OCI-LY1 (cell line): ENCODE data around the gene INTS13.

ENCODE experiments used
- CTCF ChIP-seq: fragments of 200-600 bp; sonication (generic), shearing (Covaris generic); IDR thresholded peaks from 2 replicates; pipeline ENCODE4 v1.5.1; 2017; ENCODE audit warnings: mild to moderate bottlenecking, antibody characterized with exemption, low read length, moderate library complexity, mixed read lengths
- EZH2 ChIP-seq: fragments of 200-600 bp; sonication (generic), shearing (Covaris generic); IDR thresholded peaks from 2 replicates; pipeline ENCODE4 v1.8.0; 2017; ENCODE audit warnings: borderline replicate concordance, mixed run types, mild to moderate bottlenecking, antibody characterized with exemption, low read length, moderate library complexity, mixed read lengths

GRCh38 chr12:26874501-26875296, 63.1 kb downstream of the INTS13 start:
- no peak for TF ChIP-seq EZH2
- no peak for TF ChIP-seq CTCF
